Forelimb muscle (tissue), 1 donor: ENCODE results near the gene TDRD6. TPM values are rescaled to one million over a fixed set of nuclear protein-coding genes. Genes with fewer than 3 reads are reported as not detected.

Experiments
- DNase-seq: peaks from one replicate; pipeline ENCODE4 v3.0.0-alpha.2; 2013; ENCODE audit warnings: low read depth
- polyA plus RNA-seq: library from polyadenylated mRNA; unstranded; fragments of 120-200 nt; gene quantifications from one replicate; pipeline ENCODE4 v1.2.1, GENCODE V29; 2013; ENCODE audit not compliant: insufficient read length

The TDRD6 gene
- polyA plus RNA-seq, 1 donor: 0.90 TPM

DNA sequence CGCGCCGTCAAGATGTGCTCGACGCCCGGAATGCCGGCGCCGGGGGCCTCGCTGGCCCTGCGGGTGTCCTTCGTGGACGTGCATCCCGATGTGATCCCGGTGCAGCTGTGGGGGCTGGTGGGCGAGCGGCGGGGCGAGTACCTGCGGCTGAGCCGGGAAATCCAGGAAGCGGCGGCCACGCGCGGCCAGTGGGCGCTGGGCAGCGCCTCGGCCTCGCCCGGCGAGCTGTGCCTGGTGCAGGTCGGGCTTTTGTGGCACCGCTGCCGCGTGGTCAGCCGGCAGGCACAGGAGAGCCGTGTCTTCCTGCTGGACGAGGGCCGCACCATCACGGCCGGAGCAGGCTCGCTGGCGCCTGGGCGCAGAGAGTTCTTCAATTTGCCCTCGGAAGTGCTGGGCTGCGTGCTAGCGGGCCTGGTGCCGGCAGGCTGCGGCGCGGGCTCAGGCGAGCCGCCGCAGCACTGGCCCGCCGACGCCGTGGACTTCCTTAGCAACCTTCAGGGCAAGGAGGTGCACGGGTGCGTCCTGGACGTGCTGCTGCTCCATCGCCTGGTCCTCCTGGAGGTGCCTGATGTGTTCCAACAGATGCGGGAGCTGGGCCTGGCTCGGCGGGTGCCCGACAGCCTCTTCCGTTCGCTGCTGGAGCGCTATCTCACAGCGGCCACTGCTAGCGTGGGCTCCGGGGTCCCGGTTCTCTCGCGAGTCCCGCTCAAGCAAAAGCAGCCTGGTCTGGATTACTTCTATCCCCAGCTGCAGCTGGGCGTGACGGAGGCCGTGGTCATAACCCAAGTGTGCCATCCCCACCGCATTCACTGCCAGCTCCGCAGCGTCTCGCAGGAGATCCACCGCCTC, 656 bp downstream of the TDRD6 start:
- no peak for DNase-seq

DNA sequence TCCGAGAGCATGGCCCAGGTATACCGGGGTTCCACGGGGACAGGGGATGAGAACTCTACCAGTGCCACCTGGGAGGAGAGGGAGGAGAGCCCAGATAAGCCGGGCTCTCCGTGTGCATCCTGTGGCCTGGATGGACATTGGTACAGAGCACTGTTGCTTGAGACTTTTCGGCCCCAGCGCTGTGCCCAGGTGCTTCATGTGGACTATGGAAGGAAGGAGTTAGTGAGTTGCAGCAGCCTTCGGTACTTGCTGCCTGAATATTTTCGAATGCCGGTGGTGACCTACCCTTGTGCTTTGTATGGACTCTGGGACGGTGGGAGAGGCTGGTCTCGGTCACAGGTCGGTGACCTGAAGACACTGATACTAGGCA, 1.3 kb downstream of the TDRD6 start:
- DNase-seq: no peak

DNA sequence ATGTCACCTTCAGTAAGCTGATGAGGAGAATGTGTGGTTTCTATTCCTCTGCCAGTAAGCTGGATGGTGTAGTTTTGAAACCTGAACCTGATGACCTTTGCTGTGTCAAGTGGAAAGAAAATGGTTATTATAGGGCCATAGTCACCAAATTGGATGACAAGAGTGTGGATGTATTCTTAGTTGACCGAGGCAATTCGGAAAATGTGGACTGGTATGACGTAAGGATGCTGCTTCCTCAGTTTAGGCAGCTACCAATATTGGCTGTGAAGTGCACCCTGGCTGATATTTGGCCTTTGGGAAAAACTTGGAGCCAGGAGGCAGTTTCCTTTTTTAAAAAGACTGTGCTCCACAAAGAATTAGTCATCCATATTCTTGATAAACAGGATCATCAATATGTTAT, 2.0 kb downstream of the TDRD6 start:
- DNase-seq: no peak

DNA sequence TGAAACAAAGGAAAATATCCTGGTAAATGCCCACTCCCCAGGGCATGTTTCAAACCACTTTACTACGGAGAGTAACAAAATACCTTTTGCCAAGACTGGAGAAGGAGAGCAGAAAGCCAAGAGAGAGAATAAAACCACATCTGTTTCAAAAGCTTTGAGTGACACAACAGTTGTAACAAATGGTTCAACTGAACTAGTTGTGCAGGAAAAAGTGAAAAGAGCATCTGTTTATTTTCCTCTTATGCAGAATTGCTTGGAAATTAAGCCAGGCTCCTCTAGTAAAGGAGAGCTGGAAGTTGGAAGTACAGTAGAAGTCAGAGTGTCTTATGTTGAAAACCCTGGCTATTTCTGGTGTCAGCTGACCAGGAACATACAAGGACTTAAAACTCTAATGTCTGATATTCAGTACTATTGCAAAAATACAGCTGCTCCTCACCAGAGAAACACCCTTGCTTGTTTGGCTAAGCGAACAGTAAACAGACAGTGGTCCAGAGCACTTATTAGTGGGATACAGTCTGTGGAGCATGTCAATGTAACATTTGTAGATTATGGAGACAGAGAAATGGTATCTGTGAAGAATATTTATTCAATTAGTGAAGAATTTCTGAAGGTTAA, 2.6 kb downstream of the TDRD6 start:
- no peak for DNase-seq

DNA sequence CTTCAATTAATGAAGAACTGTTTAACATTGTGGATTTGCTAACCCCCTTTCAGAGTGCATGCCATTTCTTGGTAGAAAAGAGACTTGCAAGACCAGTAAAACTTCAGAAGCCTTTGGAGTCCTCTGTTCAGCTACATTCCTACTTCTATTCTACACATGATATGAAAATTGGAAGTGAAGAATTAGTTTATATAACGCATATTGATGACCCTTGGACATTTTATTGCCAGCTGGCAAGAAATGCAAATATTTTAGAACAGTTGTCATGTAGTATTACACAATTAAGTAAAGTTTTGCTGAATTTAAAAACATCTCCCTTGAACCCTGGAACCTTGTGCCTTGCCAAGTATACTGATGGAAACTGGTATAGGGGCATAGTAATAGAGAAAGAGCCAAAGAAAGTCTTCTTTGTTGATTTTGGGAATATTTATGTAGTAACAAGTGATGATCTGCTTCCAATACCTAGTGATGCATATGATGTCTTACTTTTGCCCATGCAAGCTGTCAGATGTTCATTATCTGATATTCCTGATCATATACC, 3.3 kb downstream of the TDRD6 start:
- DNase-seq: no peak

DNA sequence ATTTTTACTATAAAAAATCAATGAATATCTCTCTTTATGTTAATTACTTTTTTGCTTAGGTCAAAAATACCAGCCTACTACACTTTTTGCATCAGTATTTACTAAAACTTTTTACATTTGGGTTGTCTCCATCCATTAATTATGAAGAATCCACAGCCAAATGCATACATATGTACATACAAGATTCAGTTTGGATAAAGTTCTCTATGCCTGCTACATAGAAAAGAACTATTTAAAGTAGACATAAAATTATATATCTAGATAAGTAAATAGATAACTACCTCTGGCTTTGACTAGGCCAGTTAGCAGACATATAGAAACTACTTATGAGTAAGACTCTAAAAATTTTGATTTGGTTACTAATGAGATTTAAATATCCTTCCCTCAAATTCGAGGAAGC, 12.3 kb downstream of the TDRD6 start:
- no peak for DNase-seq

DNA sequence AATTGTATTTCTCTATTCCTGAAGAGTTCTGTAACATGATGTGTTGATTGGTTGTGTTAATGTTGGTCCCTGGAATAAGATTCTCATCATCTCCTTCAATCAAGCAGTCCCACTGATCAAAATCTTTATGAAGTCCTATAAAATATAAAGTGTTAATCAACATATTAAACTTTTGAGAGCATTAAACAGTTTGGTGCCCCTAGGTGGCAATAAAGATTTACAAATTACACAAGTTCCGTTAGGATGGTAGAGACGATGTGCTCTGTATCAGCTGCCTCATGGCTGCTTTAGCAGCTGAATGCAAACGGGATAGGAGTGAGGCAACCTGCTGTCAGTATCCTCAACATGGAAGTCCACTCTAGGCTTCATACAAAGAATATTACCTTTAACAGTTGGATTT, 16.9 kb downstream of the TDRD6 start:
- DNase-seq: peak; percentile 14

DNA sequence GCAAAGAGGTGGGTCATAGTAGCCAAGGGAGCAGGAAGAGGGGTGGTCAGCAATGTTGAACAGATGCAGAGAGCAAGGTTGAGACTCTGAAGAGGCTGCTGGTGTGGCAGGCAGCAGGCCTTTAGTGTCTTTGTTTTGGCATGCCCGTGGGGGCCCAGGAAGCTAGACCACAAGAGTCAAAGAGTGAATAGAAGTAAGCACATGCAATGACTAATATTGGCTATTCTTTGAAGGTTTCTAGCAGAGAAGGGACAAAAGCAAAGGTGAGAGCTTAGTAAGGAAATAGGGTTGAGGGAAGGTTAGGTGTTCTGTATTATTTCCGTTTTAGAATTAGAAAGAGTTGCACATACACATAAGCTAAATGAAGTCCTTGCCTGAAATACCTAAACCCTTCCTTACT, 18.8 kb downstream of the TDRD6 start:
- no peak for DNase-seq

DNA sequence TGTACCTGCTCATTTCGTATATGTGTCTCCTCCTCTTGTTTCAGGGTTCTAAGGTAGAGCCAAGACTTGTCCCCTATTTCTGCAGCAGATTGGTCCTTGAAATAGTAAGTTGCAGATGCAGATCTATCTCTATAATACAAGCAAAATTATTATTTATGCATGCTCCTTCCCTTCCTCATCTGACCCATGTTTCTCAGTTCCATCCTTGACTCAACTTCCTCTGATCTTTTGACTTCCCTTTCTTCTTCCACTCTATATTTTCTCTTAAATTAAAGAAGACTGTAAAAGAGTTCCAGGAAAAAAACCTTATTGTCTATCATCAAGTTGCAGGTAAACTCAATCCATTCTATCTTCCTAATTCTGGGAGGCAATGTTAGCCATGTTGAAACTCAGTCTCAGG, 23.8 kb downstream of the TDRD6 start:
- DNase-seq: no peak

DNA sequence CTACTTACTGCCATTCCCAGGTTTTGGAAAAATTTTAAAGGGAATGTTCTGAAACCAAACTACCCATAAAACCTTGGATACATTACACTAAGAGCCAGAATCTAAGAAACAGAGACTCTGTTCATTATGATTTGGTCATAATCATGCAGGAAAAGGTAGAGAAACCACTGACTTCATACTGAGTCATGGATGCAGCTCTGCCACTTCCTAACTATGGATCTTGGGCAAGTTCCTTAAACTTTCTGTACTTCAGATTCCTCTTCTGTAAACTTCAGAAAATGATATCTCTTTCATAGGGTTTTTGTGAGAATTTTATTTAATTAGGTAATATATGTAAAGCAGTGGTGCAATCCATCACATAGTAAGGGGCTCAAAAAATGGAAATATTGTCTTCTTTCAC, 27.5 kb downstream of the TDRD6 start:
- no peak for DNase-seq

DNA sequence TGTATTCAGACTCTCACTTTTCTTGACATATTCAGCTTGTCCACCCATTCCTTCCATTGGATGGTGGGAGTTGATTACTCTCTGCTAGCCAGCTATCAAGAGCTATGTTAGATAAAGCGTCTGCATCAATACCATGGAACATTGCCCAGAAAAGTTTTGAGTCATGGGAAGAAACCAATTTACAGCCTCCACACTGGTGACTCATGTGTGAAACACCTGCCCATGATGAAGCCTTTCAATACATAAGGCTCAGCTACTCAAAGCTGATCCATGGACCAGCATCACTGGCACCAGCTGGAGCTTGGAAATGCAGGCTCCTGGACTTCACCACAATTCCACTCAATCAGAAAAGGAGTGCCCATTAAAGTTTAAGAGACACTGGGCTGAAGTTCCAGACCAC, 31.4 kb downstream of the TDRD6 start:
- no peak for DNase-seq

DNA sequence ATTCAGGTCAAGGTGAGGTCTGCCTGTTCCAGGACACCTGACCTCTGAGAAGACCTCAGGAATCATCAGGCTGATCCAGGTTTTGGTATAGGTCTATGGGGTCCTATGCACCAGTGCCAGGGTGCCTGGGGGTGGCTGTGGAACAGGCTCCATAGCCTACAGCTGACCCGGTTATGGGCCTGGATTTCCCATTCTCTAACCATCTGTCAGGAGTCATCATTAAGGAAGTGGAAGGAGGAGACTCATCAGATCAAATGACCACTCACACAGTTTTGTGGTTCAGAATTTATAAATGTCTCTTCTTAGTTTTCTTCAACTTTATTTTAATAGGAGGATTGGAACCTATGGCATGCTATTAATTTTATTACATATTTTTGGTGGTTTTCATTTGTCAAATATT, 32.7 kb downstream of the TDRD6 start:
- DNase-seq: no peak

DNA sequence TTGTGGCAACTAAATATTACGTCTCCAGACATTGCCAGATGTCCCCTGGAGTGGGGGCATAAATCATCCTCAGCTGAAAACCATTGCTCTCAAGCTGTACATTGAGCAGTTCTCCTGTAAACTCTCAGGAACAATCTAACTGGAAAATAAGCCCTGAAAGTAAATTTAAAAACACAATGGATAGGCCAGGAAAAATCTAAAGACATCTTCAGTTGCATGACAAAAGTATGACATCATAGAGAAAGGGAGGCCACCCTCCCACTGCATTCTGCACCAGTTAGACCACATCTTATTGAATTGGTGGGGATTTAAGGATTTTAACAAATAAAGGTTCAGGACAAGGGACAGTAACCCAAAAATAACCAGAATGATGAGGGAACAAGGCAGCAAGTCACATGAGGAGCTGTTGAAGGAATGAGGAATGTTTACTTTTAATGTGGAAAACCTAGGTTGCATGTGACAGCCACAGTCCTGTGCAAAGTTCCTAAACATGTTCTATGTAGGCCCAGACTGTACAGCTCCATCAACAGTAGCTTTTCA, 42.2 kb downstream of the TDRD6 start:
- no peak for DNase-seq

DNA sequence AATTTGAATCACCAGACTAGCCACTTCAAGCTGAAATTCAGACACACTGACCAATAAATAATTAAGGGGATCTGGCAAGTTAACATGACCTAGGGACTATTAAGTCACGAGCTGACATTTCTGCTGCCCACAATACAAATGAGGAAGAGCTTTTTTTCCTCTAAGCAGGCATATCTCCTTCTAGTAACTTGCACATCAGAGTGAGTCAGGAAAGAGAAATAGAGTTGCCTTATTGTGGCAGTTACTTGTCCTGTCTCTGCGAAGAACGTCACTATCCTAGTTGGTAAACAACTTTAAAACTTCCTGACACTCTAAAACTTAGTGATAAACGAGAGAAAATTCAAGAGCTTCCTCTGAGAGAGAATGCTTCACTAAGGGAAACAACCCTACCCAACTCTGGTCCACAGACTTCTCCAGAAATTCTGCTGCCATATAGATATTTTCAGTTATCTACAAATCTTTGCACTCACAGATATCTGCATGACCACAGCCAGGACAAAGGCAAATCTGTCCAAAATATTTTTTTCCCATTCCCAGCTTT, 43.3 kb downstream of the TDRD6 start:
- DNase-seq: no peak

DNA sequence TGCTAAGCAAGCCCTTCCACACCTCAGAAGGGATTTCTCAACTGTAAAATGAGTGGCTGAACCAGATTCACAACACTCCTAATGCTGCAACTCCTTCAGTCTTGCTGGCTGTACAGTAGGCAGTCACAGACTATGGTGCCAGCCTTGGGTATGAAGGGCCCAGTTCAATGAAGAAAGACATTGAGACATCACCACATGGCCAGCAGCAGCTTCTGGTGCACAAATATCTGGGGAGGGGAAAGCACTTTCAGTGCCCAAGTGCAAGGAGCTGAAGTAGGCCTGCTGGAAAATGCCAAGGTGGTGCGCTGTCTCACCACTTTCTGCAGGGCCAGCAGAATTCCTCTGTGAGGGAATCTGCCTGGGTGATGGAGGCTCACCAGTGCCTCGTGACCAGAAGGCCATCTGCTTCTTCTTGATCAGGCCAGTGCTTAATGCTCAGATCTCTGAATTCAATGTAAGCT, 45.7 kb downstream of the TDRD6 start:
- DNase-seq: no peak

DNA sequence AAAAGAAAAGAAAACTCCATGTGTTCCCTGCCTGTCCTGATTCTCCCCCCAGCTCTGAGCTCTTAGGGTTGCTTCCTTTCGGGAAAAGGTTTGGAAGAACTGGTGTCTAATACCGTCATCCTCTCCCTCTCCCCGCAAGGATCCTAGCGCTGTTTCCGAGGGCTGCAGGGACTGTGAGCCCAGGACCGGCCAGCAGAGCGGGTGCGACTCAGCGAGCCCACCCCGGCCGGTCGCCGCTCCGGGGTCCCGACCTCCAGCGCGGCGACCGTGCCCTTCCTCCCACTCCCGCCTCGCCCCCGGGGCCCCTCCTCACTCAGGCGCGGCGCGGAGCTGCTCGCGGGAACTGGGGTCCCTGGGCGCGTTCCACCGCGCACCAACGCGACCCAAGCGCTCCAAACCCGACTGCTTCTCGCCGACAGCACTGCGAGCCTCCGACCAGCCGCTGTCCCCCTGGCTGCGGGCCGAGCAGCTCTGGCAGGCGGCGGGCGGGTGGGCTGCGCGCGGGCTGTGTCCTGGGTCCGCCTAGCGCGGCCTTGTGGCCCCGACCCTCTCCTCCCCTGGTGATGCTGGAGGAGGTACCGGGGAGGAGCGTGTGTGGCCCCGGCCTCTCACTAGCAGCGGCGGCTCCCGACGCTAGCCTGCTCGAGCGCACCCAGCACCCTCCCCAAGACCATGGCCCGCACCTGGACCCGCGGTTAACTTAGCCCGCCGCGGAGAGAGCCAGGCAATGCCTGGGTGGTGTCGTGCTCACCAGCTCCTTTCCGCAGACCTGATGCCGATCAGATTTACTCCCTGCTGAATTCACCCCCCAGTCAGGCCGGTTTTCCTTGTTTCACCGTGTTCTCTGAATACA, 47.4 kb downstream of the TDRD6 start, which contains the start of gene PLA2G7:
PLA2G7 (minus strand) TSS at position 509 of the 853 bp plus-strand sequence. CDS start 12,484 bp downstream, outside the sequence.
- no peak for DNase-seq

DNA sequence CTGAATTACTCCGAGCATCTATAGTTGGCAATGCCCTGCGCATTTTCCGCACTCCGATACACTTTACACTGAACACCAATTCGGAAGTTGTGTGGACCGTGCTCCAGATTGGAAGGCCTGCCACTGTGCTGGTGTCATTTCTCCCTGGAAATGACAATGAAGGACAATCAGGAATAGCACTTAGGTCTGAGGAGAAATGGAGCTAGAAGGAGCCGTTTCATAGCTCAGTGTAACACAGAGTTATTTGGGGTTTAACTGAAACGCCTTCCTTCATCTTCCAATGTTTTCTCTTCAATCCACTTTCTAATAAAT, 48.0 kb downstream of the TDRD6 start:
- no peak for DNase-seq

DNA sequence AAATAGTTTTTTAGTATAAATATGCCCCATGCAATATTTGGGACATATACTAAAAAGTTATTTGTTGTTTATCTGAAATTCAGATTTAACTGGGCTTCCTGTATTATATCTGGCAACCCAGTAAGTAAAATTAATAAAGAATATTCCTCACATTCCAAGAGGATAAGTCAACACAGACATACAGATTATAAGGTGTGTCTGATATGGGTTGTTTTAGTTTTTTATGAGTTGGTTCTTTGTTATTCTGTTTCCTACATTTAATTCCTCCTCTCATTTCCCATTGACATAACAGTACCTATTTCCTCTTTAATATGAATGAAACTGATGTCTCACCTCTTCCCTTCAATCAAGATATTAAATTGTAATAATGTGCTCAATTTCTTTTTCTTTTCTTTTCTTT, 49.2 kb downstream of the TDRD6 start:
- DNase-seq: no peak

DNA sequence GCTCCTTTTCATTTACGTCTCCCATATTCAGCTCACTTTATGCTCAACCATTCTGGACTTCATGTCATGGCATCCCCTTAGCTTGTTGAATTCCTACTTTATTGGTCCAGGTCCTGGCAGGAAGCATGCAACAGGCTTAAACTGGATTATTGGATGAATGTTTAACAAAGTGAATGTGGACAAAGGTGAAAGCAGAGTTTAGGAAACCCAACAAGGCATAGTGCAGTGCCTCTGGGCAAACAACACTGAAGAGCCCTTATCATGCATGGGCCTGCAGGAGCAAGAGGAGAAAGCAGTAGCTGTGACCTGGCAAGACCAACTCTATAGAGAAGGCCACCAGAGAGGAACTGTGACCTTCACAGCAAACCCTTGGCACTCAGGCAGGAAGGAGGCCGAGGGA, 53.8 kb downstream of the TDRD6 start:
- no peak for DNase-seq

DNA sequence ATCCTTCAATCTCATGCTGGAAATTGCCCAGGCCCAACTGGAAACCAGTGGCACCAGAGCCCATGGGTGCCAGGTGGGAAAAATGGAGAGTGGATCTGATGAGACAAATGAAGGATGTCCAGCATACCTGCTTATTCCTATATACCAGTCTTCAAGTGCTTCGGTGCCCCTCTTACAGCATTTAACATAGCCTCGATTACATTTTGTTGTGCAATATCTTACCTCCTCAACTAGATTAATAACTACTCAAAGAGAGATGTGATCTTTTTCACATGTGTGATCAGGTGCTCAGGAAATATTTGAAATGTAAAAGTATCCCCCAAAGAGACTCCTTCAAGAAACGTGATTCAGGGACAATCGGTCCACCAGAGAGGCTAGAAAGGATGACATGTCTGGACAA, 54.2 kb downstream of the TDRD6 start:
- DNase-seq: no peak

DNA sequence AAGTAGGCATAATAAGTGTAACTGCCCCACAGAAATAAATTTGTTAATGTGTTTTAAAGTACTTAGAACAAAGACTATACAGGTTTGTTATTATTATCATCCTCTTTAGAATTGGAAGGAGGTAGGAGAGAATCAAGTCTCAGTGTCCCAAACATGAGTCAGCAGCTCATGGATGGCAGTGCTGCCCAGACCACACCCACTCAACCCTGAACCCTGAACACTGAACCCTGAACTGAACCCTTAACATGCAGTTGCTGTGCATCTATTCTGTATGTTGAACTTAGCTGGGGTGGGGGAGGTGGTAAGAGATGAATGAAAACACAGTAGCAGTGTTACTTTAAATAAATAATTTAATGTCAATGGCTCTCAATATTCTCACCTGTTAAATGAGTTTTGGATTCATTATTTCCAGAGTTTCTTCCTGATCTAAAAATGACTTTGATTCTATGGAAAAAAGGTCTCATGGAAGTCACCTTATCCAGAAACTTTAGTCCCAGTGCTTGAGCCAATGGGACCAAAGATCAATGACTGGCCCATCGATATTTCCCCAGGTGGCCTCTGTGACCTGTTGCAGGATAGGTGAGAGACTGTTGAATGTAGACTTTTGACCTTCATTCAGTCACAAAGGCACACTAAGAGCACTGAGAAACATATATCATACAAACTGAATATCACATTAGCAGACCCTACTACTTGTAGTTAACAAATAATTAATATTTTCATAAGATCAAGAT, 55.9 kb downstream of the TDRD6 start:
- no peak for DNase-seq
